Measurements from ENCODE around the gene ARL6IP1. TPM values are rescaled to one million over a fixed set of nuclear protein-coding genes. Genes with fewer than 3 reads are reported as not detected.
A peak's percentile ranks its signal among the peaks of the same experiment; 100 is the strongest.

The ARL6IP1 gene
- total and polyA plus RNA-seq, 2 of the 13 experiments (the other 11 are each of a cell fraction or from before 2014, with no cell fraction given) = 263 to 373 TPM

DNA sequence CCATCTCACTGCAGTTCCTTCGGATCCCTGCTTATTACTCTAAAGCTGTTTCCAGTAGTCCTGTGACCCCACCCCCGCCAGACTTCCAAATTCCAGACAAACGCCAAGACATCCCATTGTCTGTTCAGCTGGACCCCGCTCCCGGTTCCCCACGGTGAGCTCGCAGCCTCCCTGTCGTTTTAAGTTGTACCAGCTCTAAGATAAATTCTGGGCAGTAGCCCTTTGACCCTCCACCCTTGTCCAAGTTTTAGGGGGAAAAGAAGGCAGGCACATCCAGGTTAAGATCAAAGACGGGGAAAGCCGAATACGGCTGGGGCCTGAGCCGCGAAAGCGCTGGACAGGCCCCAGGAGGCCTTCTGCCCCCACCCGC is 589 bp downstream of the ARL6IP1 start (continued):
- peak; percentile 47; the same call in 1 of the 2 replicates for TF ChIP-seq MLXIP (CRISPR knock-in tag; IDR thresholded peaks at IDR 0.05; ENCODE audit: borderline replicate concordance)
- TF ChIP-seq ZNF703 (CRISPR knock-in tag; IDR thresholded peaks at IDR 0.05; ENCODE audit: borderline replicate concordance) = 0 out of 2 replicates have a peak, but pooled peaks have one; percentile 14
- no peak for TF ChIP-seq FIP1L1 (IDR thresholded peaks at IDR 0.05; ENCODE audit: borderline replicate concordance, insufficient read depth, low read depth, low read length)
- no peak for TF ChIP-seq ZNF652 (CRISPR knock-in tag; IDR thresholded peaks at IDR 0.05; ENCODE audit: borderline replicate concordance, low read depth)
- no peak for TF ChIP-seq ZNF142 (CRISPR knock-in tag; IDR thresholded peaks at IDR 0.05)
- no peak for TF ChIP-seq SOX6 (IDR thresholded peaks at IDR 0.05)
- no peak for TF ChIP-seq SOX6 (CRISPR knock-in tag; IDR thresholded peaks at IDR 0.05)
- no peak for TF ChIP-seq GFI1 (CRISPR knock-in tag; IDR thresholded peaks at IDR 0.05; ENCODE audit: borderline replicate concordance)
- no peak for TF ChIP-seq ZNF468 (CRISPR knock-in tag; IDR thresholded peaks at IDR 0.05)
- TF ChIP-seq SMC3 (IDR thresholded peaks at IDR 0.05; ENCODE audit: low read length) = no peak
- TF ChIP-seq ZFYVE20 (CRISPR knock-in tag; IDR thresholded peaks at IDR 0.05; ENCODE audit: borderline replicate concordance, low read depth) = no peak
- no peak for TF ChIP-seq RXRB (CRISPR knock-in tag; IDR thresholded peaks at IDR 0.05; ENCODE audit: borderline replicate concordance)
- TF ChIP-seq ZEB1 (IDR thresholded peaks at IDR 0.05; ENCODE audit: insufficient replicate concordance, low read depth) = no peak
- TF ChIP-seq, protein P1, sequence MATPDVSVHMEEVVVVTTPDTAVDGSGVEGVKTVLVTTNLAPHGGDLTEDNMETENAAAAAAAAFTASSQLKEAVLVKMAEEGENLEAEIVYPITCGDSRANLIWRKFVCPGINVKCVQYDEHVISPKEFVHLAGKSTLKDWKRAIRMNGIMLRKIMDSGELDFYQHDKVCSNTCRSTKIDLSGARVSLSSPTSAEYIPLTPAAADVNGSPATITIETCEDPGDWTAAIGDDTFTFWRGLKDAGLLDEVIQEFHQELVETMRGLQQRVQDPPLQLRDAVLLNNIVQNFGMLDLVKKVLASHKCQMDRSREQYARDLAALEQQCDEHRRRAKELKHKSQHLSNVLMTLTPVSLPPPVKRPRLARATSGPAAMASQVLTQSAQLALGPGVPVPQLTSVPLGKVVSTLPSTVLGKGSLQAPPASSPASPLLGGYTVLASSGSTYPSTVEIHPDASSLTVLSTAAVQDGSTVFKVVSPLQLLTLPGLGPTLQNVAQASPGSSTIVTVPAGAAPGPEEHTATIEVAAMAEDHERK (CRISPR knock-in tag; IDR thresholded peaks at IDR 0.05; ENCODE audit: low read depth) = no peak
- TF ChIP-seq POLR2AphosphoS2 (IDR thresholded peaks at IDR 0.05; ENCODE audit: low read depth, low read length) = no peak
- no peak for TF ChIP-seq UBTF (CRISPR knock-in tag; IDR thresholded peaks at IDR 0.05)
- TF ChIP-seq ZBTB7A (CRISPR knock-in tag; IDR thresholded peaks at IDR 0.05) = no peak
- TF ChIP-seq TAF15 (IDR thresholded peaks at IDR 0.05; ENCODE audit: low read depth, low read length, poor library complexity, severe bottlenecking) = no peak
